Adipocyte (in vitro differentiated cells): ENCODE measurements around the gene PSMD3.

Source experiments
- DNase-seq: peaks from one replicate; pipeline ENCODE4 v3.0.0-alpha.2; 2015; ENCODE audit warnings: low read depth
- H3K27me3 ChIP-seq: replicated peaks from 2 replicates; pipeline ENCODE4 v1.7.0; 2013; ENCODE audit warnings: mild to moderate bottlenecking, low read length, moderate library complexity; ENCODE audit not compliant: control insufficient read depth, insufficient read depth
- H3K36me3 ChIP-seq: 2 replicates; pipeline ENCODE4 v1.7.0; 2013; ENCODE audit warnings: low read length, mild to moderate bottlenecking, moderate library complexity; ENCODE audit not compliant: control insufficient read depth, insufficient read depth, severe bottlenecking
- H3K4me1 ChIP-seq: 2 replicates; pipeline ENCODE4 v1.7.0; 2013; ENCODE audit warnings: mild to moderate bottlenecking, low read length, moderate library complexity; ENCODE audit not compliant: control insufficient read depth, insufficient read depth
- H3K4me3 ChIP-seq: 2 replicates; pipeline ENCODE4 v1.7.0; 2013; ENCODE audit warnings: mild to moderate bottlenecking, low read length, moderate library complexity
- H3K9ac ChIP-seq: 2 replicates; pipeline ENCODE4 v1.7.0; 2013; ENCODE audit warnings: mild to moderate bottlenecking, low read length, moderate library complexity
- H3K9me3 ChIP-seq: 2 replicates; pipeline ENCODE4 v1.7.0; 2013; ENCODE audit warnings: mild to moderate bottlenecking, low read length, moderate library complexity; ENCODE audit not compliant: control insufficient read depth

The PSMD3 gene

GRCh38 chr17:40035162-40035559 lies 54.6 kb downstream of the PSMD3 start:
- Histone ChIP-seq H3K27me3 (no peaks in the 10 kb centered on the region), H3K4me3 (no peak overlapping the region), H3K4me1 (peaks cover 7% of the 10 kb centered on the region), H3K9me3 (no peaks in the 10 kb centered on the region), H3K9ac (peak overlapping the region; percentile 1), H3K36me3 (peaks cover 43% of the 10 kb centered on the region)
- peak; percentile 35 for DNase-seq

- H3K9ac ChIP-seq = peak overlapping the region; percentile 55
- no peaks in the 10 kb centered on the region for H3K9me3 ChIP-seq
- peak overlapping the region; percentile 48 for H3K4me3 ChIP-seq
- peaks cover 22% of the 10 kb centered on the region for H3K36me3 ChIP-seq
- peaks cover 7% of the 10 kb centered on the region for H3K4me1 ChIP-seq
- H3K27me3 ChIP-seq = no peaks in the 10 kb centered on the region
- DNase-seq = peak; percentile 95
These were observed 58.4 kb downstream of the PSMD3 start for GRCh38 chr17:40038882-40039513.

- Histone ChIP-seq H3K27me3 (no peaks in the 10 kb centered on the region), H3K4me1 (peaks cover 7% of the 10 kb centered on the region), H3K9ac (no peak overlapping the region), H3K4me3 (no peak overlapping the region), H3K9me3 (no peaks in the 10 kb centered on the region), H3K36me3 (peaks cover 19% of the 10 kb centered on the region)
- DNase-seq = no peak
These were observed 60.6 kb downstream of the PSMD3 start for GRCh38 chr17:40041196-40041595.
